GM18499 (cell line): Measurements from ENCODE around the gene SERPING1.
"Not testable (repeated sequence)": the region's sequence is repeated elsewhere in the genome, so short reads cannot be mapped to it uniquely, and the experiment has no call there.

Source experiments
- ATAC-seq: cut with Tn5 transposase; IDR thresholded peaks from one replicate; pipeline ENCODE4 v1.9.1; 2021; ENCODE audit warnings: moderate number of reproducible peaks; ENCODE audit not compliant: insufficient read depth, unreplicated experiment

The SERPING1 gene

GRCh38 chr11:57649826-57650738 lies 52.6 kb downstream of the SERPING1 start, which contains the start of gene YPEL4:
Gene YPEL4, minus strand, starts transcription at chr11:57649912. Its CDS starts 2,805 bp downstream, at chr11:57647107.
- no peak for ATAC-seq

GRCh38 chr11:57650739-57651090 lies 53.2 kb downstream of the SERPING1 start:
- ATAC-seq, result no peak

GRCh38 chr11:57651408-57651807 lies 53.9 kb downstream of the SERPING1 start:
- no peak for ATAC-seq

- not testable (repeated sequence) for ATAC-seq
These were observed 54.7 kb downstream of the SERPING1 start for GRCh38 chr11:57652230-57652629.

- ATAC-seq, result no peak
These were observed 55.2 kb downstream of the SERPING1 start for GRCh38 chr11:57652662-57653061.

GRCh38 chr11:57653163-57653562 lies 55.7 kb downstream of the SERPING1 start:
- no peak for ATAC-seq

- ATAC-seq, result no peak
These were observed 59.4 kb downstream of the SERPING1 start for GRCh38 chr11:57656885-57657193.

GRCh38 chr11:57657194-57658022 lies 59.9 kb downstream of the SERPING1 start, which contains the start of gene CLP1:
Gene CLP1, plus strand, starts transcription at chr11:57657762. Its CDS starts 1,715 bp downstream, at chr11:57659477.
- ATAC-seq, result peak; percentile 99

GRCh38 chr11:57658023-57658361 lies 60.5 kb downstream of the SERPING1 start:
- ATAC-seq, result no peak

GRCh38 chr11:57659669-57660068 lies 62.2 kb downstream of the SERPING1 start:
- ATAC-seq, result no peak

- no peak for ATAC-seq
These were observed 65.4 kb downstream of the SERPING1 start for GRCh38 chr11:57662893-57663292.

GRCh38 chr11:57663975-57664374 lies 66.5 kb downstream of the SERPING1 start:
- no peak for ATAC-seq
